ENCODE results near the gene MEOX1.

DNA sequence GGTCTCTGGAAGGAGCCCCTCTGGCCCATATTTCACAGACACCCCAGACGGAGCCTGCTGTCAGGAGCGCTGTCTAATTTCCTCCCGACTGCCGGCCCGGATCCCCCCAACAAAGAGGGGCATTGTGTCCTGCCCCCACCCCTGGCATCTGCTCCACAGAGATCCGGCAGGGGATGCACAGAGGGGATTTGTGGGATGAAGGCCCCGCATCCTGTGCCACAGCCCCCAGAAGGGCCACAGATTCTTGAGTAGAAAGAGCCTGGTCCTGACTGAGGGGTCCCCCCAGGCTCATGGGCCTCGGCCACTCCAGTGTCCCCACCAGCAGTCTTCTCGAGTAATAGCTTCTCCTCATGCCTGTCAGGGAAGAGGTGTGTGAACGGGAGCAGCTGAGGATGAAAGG is 29.5 kb downstream of the MEOX1 start:
- TF ChIP-seq ELF4 (CRISPR knock-in tag; IDR thresholded peaks at IDR 0.05; ENCODE audit: low read depth) = no peak
- TF ChIP-seq, protein P1, sequence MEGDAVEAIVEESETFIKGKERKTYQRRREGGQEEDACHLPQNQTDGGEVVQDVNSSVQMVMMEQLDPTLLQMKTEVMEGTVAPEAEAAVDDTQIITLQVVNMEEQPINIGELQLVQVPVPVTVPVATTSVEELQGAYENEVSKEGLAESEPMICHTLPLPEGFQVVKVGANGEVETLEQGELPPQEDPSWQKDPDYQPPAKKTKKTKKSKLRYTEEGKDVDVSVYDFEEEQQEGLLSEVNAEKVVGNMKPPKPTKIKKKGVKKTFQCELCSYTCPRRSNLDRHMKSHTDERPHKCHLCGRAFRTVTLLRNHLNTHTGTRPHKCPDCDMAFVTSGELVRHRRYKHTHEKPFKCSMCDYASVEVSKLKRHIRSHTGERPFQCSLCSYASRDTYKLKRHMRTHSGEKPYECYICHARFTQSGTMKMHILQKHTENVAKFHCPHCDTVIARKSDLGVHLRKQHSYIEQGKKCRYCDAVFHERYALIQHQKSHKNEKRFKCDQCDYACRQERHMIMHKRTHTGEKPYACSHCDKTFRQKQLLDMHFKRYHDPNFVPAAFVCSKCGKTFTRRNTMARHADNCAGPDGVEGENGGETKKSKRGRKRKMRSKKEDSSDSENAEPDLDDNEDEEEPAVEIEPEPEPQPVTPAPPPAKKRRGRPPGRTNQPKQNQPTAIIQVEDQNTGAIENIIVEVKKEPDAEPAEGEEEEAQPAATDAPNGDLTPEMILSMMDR (IDR thresholded peaks at IDR 0.05) = no peak
- no peak for TF ChIP-seq CREB1 (CRISPR knock-in tag; IDR thresholded peaks at IDR 0.05)
- TF ChIP-seq TP53 (CRISPR knock-in tag; IDR thresholded peaks at IDR 0.05) = no peak
- TF ChIP-seq ZNF121 (CRISPR knock-in tag; IDR thresholded peaks at IDR 0.05) = no peak
- no peak for TF ChIP-seq SP1 (CRISPR knock-in tag; conservative IDR thresholded peaks at IDR 0.05)
- TF ChIP-seq, protein P2, sequence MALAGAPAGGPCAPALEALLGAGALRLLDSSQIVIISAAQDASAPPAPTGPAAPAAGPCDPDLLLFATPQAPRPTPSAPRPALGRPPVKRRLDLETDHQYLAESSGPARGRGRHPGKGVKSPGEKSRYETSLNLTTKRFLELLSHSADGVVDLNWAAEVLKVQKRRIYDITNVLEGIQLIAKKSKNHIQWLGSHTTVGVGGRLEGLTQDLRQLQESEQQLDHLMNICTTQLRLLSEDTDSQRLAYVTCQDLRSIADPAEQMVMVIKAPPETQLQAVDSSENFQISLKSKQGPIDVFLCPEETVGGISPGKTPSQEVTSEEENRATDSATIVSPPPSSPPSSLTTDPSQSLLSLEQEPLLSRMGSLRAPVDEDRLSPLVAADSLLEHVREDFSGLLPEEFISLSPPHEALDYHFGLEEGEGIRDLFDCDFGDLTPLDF (CRISPR knock-in tag; IDR thresholded peaks at IDR 0.05) = no peak
- TF ChIP-seq CBFB (CRISPR knock-in tag; IDR thresholded peaks at IDR 0.05; ENCODE audit: low read depth) = no peak
- TF ChIP-seq, protein P3, sequence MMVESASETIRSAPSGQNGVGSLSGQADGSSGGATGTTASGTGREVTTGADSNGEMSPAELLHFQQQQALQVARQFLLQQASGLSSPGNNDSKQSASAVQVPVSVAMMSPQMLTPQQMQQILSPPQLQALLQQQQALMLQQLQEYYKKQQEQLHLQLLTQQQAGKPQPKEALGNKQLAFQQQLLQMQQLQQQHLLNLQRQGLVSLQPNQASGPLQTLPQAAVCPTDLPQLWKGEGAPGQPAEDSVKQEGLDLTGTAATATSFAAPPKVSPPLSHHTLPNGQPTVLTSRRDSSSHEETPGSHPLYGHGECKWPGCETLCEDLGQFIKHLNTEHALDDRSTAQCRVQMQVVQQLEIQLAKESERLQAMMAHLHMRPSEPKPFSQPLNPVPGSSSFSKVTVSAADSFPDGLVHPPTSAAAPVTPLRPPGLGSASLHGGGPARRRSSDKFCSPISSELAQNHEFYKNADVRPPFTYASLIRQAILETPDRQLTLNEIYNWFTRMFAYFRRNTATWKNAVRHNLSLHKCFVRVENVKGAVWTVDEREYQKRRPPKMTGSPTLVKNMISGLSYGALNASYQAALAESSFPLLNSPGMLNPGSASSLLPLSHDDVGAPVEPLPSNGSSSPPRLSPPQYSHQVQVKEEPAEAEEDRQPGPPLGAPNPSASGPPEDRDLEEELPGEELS (CRISPR knock-in tag; IDR thresholded peaks at IDR 0.05) = no peak
- no peak for TF ChIP-seq JUN (CRISPR knock-in tag; IDR thresholded peaks at IDR 0.05)
